Karpas-422 (cell line): Measurements from ENCODE around the gene PCDHGA11. TPM values are rescaled to one million over a fixed set of nuclear protein-coding genes. Genes with fewer than 3 reads are reported as not detected.
"Not testable (repeated sequence)": the region's sequence is repeated elsewhere in the genome, so short reads cannot be mapped to it uniquely, and the experiment has no call there.

Experiments
- DNase-seq: peaks from one replicate; pipeline ENCODE4 v3.0.0-alpha.2; 2015
- H2AFZ ChIP-seq: fragments of 200-600 bp; sonication (generic); 2 replicates; pipeline ENCODE4 v1.6.1; 2014; ENCODE audit warnings: antibody characterized with exemption, low read length, mixed read lengths
- H3K27ac ChIP-seq: fragments of 200-600 bp; sonication (generic); 2 replicates; pipeline ENCODE4 v1.5.1; 2014; ENCODE audit warnings: mild to moderate bottlenecking, low read length, moderate library complexity
- H3K27me3 ChIP-seq: fragments of 200-600 bp; sonication (generic); 2 replicates; pipeline ENCODE4 v1.6.1; 2014; ENCODE audit warnings: low read length, mixed read lengths
- H3K36me3 ChIP-seq: fragments of 200-600 bp; sonication (generic); 2 replicates; pipeline ENCODE4 v1.6.1; 2014; ENCODE audit warnings: low read length, mixed read lengths; ENCODE audit not compliant: insufficient read depth
- H3K4me1 ChIP-seq: fragments of 200-600 bp; sonication (generic); 2 replicates; pipeline ENCODE4 v1.6.1; 2014; ENCODE audit warnings: mild to moderate bottlenecking, low read length, mixed read lengths
- H3K4me2 ChIP-seq: fragments of 200-600 bp; sonication (generic); 2 replicates; pipeline ENCODE4 v1.6.1; 2014; ENCODE audit warnings: low read length, low read depth, mild to moderate bottlenecking; ENCODE audit not compliant: poor library complexity, severe bottlenecking
- H3K4me3 ChIP-seq: fragments of 200-600 bp; sonication (generic); 2 replicates; pipeline ENCODE4 v1.5.1; 2014; ENCODE audit warnings: mild to moderate bottlenecking, antibody characterized with exemption, low read length, mixed read lengths
- H3K79me2 ChIP-seq: fragments of 200-600 bp; sonication (generic); 2 replicates; pipeline ENCODE4 v1.6.1; 2014; ENCODE audit warnings: mild to moderate bottlenecking, low read length, mixed read lengths
- H3K9ac ChIP-seq: fragments of 200-600 bp; sonication (generic); 2 replicates; pipeline ENCODE4 v1.6.0; 2014; ENCODE audit warnings: low read length
- H3K9me2 ChIP-seq: fragments of 200-600 bp; sonication (generic), shearing (Covaris generic); replicated peaks from 2 replicates; pipeline ENCODE4 v1.6.0; 2014; ENCODE audit warnings: mild to moderate bottlenecking, low read length, moderate library complexity; ENCODE audit not compliant: insufficient read depth
- H3K9me3 ChIP-seq: fragments of 300-700, 200-600 bp; sonication (generic); 2 replicates; pipeline ENCODE4 v1.6.1; 2014; ENCODE audit warnings: low read length, mixed read lengths
- H4K20me1 ChIP-seq: fragments of 200-600 bp; sonication (generic); 2 replicates; pipeline ENCODE4 v1.6.1; 2014; ENCODE audit warnings: mild to moderate bottlenecking, antibody characterized with exemption, low read length, low read depth; ENCODE audit not compliant: insufficient read depth
- total RNA-seq: library from RNA; depleted of rRNA; stranded (reverse); fragments of >200 nt; shearing (Covaris generic); gene quantifications from 2 replicates; pipeline ENCODE4 v1.2.3, GENCODE V29; 2014; ENCODE audit warnings: low replicate concordance

PCDHGA11 gene
- total RNA-seq, 1 experiment from 2014 or later = 10.4 TPM

- Histone ChIP-seq H3K36me3 (peaks cover 14% of the 10 kb centered on the region), H3K27me3 (no peaks in the 10 kb centered on the region), H3K9me2 (no peaks in the 10 kb centered on the region), H2AFZ (no peak overlapping the region), H3K9ac (no peak overlapping the region), H3K9me3 (peaks cover 16% of the 10 kb centered on the region), H4K20me1 (no peaks in the 10 kb centered on the region), H3K27ac (no peak overlapping the region), H3K4me1 (no peaks in the 10 kb centered on the region; the same call in 1 of the 2 replicates), H3K79me2 (no peaks in the 10 kb centered on the region), H3K4me3 (no peak overlapping the region), H3K4me2 (no peak overlapping the region)
- DNase-seq = no peak
These were observed 621 bp downstream of the PCDHGA11 start for GRCh38 chr5:141421489-141421855.

- Histone ChIP-seq H3K79me2 (no peaks in the 10 kb centered on the region), H3K4me3 (no peak overlapping the region), H3K4me2 (no peak overlapping the region), H4K20me1 (no peaks in the 10 kb centered on the region), H3K9me3 (peaks cover 20% of the 10 kb centered on the region), H3K27me3 (no peaks in the 10 kb centered on the region), H3K9ac (no peak overlapping the region), H3K4me1 (no peaks in the 10 kb centered on the region; the same call in 1 of the 2 replicates), H3K36me3 (peaks cover 14% of the 10 kb centered on the region), H3K27ac (no peak overlapping the region), H3K9me2 (no peaks in the 10 kb centered on the region), H2AFZ (no peak overlapping the region)
- no peak for DNase-seq
These were observed 2.0 kb downstream of the PCDHGA11 start for GRCh38 chr5:141422742-141423291.

GRCh38 chr5:141427783-141428426 lies 7.1 kb downstream of the PCDHGA11 start:
- Histone ChIP-seq H2AFZ (no peak overlapping the region), H3K9me3 (peaks cover 13% of the 10 kb centered on the region), H3K27me3 (no peaks in the 10 kb centered on the region), H3K27ac (no peak overlapping the region), H3K79me2 (no peaks in the 10 kb centered on the region), H3K4me1 (no peaks in the 10 kb centered on the region; the same call in 1 of the 2 replicates), H3K4me3 (no peak overlapping the region), H3K36me3 (peaks cover 4% of the 10 kb centered on the region; the same call in 1 of the 2 replicates), H3K9ac (no peak overlapping the region), H3K4me2 (no peak overlapping the region), H3K9me2 (no peaks in the 10 kb centered on the region), H4K20me1 (no peaks in the 10 kb centered on the region)
- DNase-seq = no peak

GRCh38 chr5:141430332-141431113 lies 9.7 kb downstream of the PCDHGA11 start, which contains the start of gene PCDHGA12:
Gene PCDHGA12 (plus strand): TSS chr5:141430507. CDS start chr5:141430760, 253 bp downstream.
- H3K27me3 ChIP-seq = no peaks in the 10 kb centered on the region
- H3K4me2 ChIP-seq = no peak within 1 kb of the TSS
- H4K20me1 ChIP-seq = no peaks in the 10 kb centered on the region
- peaks cover 6% of the 10 kb centered on the region; the same call in 1 of the 2 replicates for H3K36me3 ChIP-seq
- no peaks in the 10 kb centered on the region for H3K9me2 ChIP-seq
- H3K9ac ChIP-seq = no peak within 1 kb of the TSS
- no peak for DNase-seq
- H2AFZ ChIP-seq = no peak within 1 kb of the TSS
- peaks cover 13% of the 10 kb centered on the region for H3K9me3 ChIP-seq
- no peak within 1 kb of the TSS for H3K4me3 ChIP-seq
- H3K4me1 ChIP-seq = no peaks in the 10 kb centered on the region
- H3K79me2 ChIP-seq = no peaks in the 10 kb centered on the region
- H3K27ac ChIP-seq = no peak within 1 kb of the TSS

- Histone ChIP-seq H3K36me3 (peaks cover 4% of the 10 kb centered on the region; the same call in 1 of the 2 replicates), H3K4me2 (no peak overlapping the region), H4K20me1 (no peaks in the 10 kb centered on the region), H3K27me3 (no peaks in the 10 kb centered on the region), H3K9ac (no peak overlapping the region), H3K4me3 (no peak overlapping the region), H3K9me2 (no peaks in the 10 kb centered on the region), H3K9me3 (peaks cover 13% of the 10 kb centered on the region), H3K27ac (no peak overlapping the region), H3K4me1 (no peaks in the 10 kb centered on the region), H3K79me2 (peaks cover 4% of the 10 kb centered on the region; the same call in 1 of the 2 replicates), H2AFZ (no peak overlapping the region)
- no peak for DNase-seq
These were observed 10.4 kb downstream of the PCDHGA11 start for GRCh38 chr5:141431286-141431685.

GRCh38 chr5:141432308-141432707 lies 11.5 kb downstream of the PCDHGA11 start:
- H3K4me3 ChIP-seq = not testable (repeated sequence)
- H3K9me3 ChIP-seq = peaks cover 13% of the 10 kb centered on the region

GRCh38 chr5:141432726-141433125 lies 11.9 kb downstream of the PCDHGA11 start:
- H3K27ac ChIP-seq, DNase-seq, H3K36me3 ChIP-seq, H3K9me2 ChIP-seq, H3K4me1 ChIP-seq, H3K9ac ChIP-seq, H3K4me3 ChIP-seq, H2AFZ ChIP-seq, H4K20me1 ChIP-seq, H3K4me2 ChIP-seq, H3K9me3 ChIP-seq, H3K79me2 ChIP-seq, H3K27me3 ChIP-seq: not testable (repeated sequence)

More at GRCh38 chr5:141432308-141432707, 11.5 kb downstream of the PCDHGA11 start:
- H3K27ac ChIP-seq, H3K79me2 ChIP-seq, H4K20me1 ChIP-seq, H3K36me3 ChIP-seq, H3K4me1 ChIP-seq, DNase-seq, H3K27me3 ChIP-seq, H2AFZ ChIP-seq, H3K4me2 ChIP-seq, H3K9ac ChIP-seq, H3K9me2 ChIP-seq: not testable (repeated sequence)

GRCh38 chr5:141434006-141434405 lies 13.2 kb downstream of the PCDHGA11 start:
- no peak overlapping the region for H3K27ac ChIP-seq

More at GRCh38 chr5:141434006-141434405, 13.2 kb downstream of the PCDHGA11 start:
- Histone ChIP-seq H2AFZ (no peak overlapping the region), H3K4me2 (no peak overlapping the region), H3K36me3 (peaks cover 4% of the 10 kb centered on the region), H3K9ac (no peak overlapping the region), H3K27me3 (no peaks in the 10 kb centered on the region), H3K9me2 (no peaks in the 10 kb centered on the region), H3K4me3 (no peak overlapping the region), H3K79me2 (peaks cover 10% of the 10 kb centered on the region; the same call in 1 of the 2 replicates), H3K4me1 (no peaks in the 10 kb centered on the region), H4K20me1 (no peaks in the 10 kb centered on the region), H3K9me3 (peaks cover 8% of the 10 kb centered on the region; the same call in 1 of the 2 replicates)
- no peak for DNase-seq
